NCI-H1417 treated with DMSO at 0.1 percent for 48 hours (cell line): Measurements from ENCODE around the gene GTPBP10.
"Not testable (repeated sequence)": the region's sequence is repeated elsewhere in the genome, so short reads cannot be mapped to it uniquely, and the experiment has no call there.

Experiments
- DNase-seq: peaks from one replicate; lab custom pipeline; 2025; lab: John Stamatoyannopoulos, UW

Gene GTPBP10, protein sequence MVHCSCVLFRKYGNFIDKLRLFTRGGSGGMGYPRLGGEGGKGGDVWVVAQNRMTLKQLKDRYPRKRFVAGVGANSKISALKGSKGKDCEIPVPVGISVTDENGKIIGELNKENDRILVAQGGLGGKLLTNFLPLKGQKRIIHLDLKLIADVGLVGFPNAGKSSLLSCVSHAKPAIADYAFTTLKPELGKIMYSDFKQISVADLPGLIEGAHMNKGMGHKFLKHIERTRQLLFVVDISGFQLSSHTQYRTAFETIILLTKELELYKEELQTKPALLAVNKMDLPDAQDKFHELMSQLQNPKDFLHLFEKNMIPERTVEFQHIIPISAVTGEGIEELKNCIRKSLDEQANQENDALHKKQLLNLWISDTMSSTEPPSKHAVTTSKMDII

DNA sequence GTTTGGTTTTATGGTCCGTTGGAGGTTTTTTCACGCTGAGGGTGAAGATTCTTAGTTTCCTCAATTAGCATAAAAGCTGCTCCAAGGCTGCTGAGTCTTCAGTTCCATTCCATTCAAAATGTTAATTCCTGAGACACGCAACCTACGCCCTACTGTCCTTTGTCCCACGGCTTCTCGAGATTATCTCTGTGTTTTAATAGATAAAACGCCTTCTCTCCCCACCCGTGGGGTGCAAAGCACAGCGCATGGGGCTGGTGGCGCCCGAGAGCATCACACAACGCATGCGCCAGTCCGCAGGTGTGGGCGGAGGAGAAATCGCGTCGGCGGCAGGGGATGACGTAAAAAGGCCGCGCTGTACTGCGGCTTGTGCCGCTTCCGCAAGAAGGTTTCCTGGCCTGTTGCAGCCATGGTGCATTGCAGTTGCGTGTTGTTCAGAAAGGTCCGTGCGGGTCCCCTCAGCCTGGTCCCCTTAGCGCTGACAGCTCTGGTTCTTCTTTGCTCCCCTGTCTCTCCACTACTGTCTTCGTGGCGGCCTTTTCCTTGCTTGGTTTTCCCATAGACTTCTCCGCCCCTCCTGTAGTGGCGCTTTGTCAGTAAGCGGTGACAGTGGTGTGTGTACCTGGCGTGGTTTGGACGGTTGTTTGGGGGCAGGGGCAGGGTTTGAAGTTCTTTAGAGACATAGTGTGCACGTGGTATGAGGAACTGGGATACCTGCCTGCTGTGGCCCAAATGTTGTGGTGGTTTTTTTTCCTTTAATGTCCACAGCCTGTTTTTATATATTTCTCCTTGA, at the start of gene GTPBP10:
TSS of gene GTPBP10 (plus strand) at position 381 of the 790 bp plus-strand sequence. CDS start at position 407, 26 bp downstream.
- peak; percentile 88 for DNase-seq

- DNase-seq = peak; percentile 1
Measured at GRCh38 chr7:90298145-90299038, 48.1 kb upstream of the GTPBP10 start.

DNA sequence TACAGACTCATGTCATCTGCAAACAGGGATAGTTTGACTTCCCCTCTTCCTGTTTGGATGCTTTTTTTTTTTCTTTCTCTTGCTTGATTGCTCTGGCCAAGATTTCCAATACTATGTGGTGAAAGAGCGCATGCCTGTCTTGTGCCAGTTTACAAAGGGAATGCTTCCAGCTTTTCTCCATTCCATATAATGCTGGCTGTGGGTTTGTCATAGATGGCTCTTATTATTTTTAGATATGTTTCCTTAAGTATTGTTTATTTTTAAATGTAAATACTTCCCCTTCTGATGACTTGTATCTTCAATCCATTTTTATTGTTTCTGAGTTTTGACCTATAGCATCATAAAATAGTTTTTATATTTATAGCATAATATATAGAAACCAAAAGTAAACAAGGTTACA, 43.3 kb upstream of the GTPBP10 start:
- no peak for DNase-seq

- no peak for DNase-seq
Measured at GRCh38 chr7:90309872-90310271, 36.6 kb upstream of the GTPBP10 start.

DNA sequence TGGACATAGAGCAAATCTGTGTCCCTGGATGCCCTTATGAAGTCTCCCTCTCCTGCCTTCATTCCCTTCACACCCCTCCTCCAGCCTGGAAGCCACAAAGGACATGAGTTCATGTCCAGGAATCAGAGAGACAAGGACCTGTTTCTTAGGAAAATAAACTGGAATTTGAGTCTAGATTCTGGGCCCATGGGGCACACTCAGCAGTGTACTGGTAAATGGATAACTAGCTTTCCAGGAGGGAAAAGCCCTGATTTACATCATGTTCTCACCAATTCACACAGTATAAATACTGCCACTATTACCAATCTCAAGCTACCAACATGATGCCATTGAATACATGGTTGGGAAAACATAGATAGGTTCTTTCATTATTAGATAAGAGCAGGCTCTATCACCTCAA, 35.3 kb upstream of the GTPBP10 start:
- no peak for DNase-seq

- no peak for DNase-seq
Measured at GRCh38 chr7:90312745-90313144, 33.8 kb upstream of the GTPBP10 start.

GRCh38 chr7:90313907-90314306, 32.6 kb upstream of the GTPBP10 start:
- no peak for DNase-seq

- no peak for DNase-seq
Measured at GRCh38 chr7:90320014-90320413, 26.5 kb upstream of the GTPBP10 start.

- no peak for DNase-seq
Measured at GRCh38 chr7:90320418-90320800, 26.1 kb upstream of the GTPBP10 start.

DNA sequence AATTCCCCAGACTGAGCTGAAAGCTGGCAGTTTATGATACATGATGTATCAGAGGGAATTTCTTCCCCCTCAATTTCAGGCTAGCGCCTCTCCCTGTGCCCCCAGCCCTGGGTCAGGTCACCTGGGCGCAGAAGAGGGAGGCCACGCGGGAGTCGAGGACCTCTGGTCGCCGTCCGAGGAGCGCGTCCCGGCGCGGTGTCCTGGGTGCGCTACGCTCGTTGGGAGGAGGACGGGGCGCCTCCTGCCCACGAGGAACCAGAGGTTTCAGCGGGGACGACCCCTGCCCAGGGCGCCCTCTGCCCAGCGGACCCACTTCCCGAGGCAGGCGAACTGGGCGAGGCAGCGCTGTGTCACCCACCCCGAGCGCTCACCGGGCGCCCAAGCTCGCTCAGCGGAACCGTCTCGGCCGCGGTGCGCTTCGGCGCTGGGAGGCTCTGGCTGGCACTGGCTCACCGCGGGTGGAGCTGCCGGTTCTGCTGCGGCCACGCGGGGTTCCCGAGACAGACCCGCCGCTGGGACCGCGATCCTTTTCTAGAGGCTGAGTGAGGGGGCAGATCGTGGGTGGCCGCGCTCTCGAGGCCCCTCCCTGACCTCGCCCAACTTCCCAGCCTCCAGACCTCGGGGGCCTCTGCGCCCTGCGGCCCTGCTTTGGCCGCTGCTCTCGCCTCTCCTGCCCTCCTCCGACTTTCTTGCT, 25.6 kb upstream of the GTPBP10 start, which contains the start of gene FAM237B:
TSS of gene FAM237B (minus strand) at position 504 of the 694 bp plus-strand sequence. CDS start 1,556 bp downstream, outside the sequence.
- no peak for DNase-seq

GRCh38 chr7:90322837-90323236, 23.7 kb upstream of the GTPBP10 start:
- DNase-seq = no peak

DNA sequence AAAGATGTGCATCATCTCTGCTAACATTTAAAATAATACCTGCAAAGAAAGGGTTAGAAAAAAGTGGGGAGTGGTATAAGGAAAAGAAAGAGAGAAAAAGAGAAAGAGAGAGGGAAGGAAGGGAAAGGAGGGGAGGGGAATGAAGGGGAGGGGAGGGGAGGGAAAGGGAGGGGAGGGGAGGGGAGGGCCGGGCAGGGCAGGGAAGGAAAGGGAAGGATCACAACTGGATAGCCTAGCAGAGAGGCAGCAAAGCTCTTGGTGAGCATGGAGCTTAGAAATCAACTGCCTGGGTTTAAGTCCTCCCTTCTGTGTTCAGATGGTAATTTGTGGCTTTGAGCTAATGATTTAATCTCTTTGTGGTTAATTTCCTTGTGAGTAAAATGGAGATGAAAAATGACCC, 20.0 kb upstream of the GTPBP10 start:
- DNase-seq = no peak

- no peak for DNase-seq
Measured at GRCh38 chr7:90334193-90334843, 12.2 kb upstream of the GTPBP10 start.

DNA sequence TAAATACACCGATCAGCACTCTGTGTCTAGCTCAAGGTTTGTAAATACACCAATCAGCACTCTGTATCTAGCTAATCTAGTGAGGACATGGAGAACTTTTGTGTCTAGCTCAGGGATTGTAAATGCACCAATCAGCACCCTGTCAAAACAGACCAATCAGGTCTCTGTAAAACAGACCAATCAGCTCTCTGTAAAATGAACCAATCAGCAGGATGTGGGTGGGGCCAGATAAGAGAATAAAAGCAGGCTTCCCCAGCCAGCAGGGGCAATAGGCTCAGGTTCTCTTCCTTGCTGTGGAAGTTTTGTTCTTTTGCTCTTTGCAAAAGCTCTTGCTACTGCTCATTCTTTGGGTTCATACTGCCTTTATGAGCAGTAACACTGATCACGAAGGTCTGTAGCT, 11.6 kb upstream of the GTPBP10 start:
- not testable (repeated sequence) for DNase-seq

GRCh38 chr7:90337106-90337505, 9.4 kb upstream of the GTPBP10 start:
- DNase-seq = no peak

DNA sequence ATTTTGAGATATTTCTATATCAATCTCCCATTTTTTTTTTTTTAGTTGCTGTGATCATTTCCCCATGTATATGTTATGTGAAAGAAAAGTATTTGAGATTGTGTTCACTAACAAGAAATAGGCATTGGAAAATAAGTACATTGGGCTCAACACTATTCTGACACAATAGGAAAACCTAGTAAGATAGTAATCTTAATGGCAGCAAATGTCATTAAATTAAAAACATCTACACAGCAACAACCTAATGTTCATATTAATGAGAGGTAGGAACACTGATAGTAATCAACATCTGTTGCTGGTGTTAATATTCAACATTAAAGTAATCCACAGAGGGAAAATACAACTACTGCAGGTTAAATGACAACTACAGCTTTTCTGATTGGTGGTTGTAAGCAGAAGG, 1.5 kb upstream of the GTPBP10 start:
- DNase-seq = no peak

DNA sequence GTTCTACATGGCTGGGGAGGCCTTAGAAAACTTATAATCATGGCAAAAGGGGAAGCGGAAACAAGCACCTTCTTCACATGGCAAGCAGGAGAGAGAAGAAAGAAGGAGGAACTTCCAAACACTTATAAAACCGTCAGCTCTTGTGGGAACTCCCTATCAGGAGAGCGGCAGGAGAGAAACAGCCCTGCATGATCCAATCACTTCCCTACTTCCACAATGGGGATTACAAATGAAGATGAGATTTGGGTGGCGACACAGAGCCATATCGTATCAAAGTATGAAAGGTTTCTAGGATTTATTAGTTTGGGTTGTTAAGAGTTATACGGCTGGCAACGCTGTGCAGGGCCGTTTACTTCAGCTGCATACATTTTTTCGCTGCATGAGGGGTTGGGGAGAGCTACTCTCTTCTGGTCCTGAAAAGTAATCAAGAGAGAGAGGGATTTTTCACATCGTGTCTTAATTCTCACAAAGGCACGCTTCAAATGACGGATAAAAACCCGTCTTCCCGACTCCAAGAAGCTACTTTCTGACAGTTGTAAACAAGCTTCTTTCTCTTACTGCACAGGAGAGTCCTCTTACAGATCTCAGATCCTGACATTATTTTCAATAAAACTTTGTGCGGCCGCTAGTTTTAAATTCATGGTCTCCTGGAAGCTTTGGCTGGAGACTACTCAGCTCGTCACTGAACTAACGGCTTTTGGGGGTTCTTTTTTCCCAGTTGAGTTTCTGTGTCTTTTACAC, 751 bp upstream of the GTPBP10 start:
- DNase-seq = no peak

DNA sequence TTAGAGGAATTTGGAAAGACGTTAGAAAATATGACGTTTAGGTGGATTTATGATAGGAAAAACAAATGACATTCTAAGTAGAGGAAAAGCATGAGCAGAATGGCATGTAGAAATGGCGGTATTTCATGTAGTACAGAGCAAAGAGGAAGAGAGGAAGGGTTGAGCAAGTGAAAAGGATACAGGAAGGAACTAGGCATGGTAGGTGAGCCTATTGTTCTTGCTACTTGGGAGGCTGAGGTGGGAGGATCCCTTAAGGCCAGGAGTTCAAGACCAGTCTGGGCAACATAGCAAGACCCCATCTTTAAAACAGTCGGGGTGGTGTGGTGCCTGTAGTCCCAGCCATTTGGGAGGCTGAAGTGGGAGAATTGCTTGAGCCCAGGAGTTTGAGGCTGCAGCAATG, 1.2 kb downstream of the GTPBP10 start:
- no peak for DNase-seq

- no peak for DNase-seq
Measured at GRCh38 chr7:90349305-90349704, 2.8 kb downstream of the GTPBP10 start.

- not testable (repeated sequence) for DNase-seq
Measured at GRCh38 chr7:90350032-90350431, 3.5 kb downstream of the GTPBP10 start.
